Measurements from ENCODE around the gene FNTB.

The FNTB gene

GRCh38 chr14:64953310-64953654, 33.4 kb upstream of the FNTB start:
- DNase-seq = no peak

- no peak for DNase-seq
Measured at GRCh38 chr14:64953661-64954060, 33.0 kb upstream of the FNTB start.

GRCh38 chr14:64954491-64955240, 32.0 kb upstream of the FNTB start:
- DNase-seq = no peak

GRCh38 chr14:64955297-64955696, 31.4 kb upstream of the FNTB start:
- DNase-seq = no peak

- DNase-seq = no peak
Measured at GRCh38 chr14:64956697-64957406, 29.8 kb upstream of the FNTB start.

- no peak for DNase-seq
Measured at GRCh38 chr14:64958201-64958600, 28.5 kb upstream of the FNTB start.

- DNase-seq = no peak
Measured at GRCh38 chr14:64958743-64959142, 28.0 kb upstream of the FNTB start.

- DNase-seq = no peak
Measured at GRCh38 chr14:64960762-64961276, 25.9 kb upstream of the FNTB start.

GRCh38 chr14:64963611-64964010, 23.1 kb upstream of the FNTB start:
- no peak for DNase-seq

GRCh38 chr14:64965356-64966000, 21.2 kb upstream of the FNTB start:
- no peak for DNase-seq

- DNase-seq = no peak
Measured at GRCh38 chr14:64966976-64967375, 19.7 kb upstream of the FNTB start.

GRCh38 chr14:64968167-64968566, 18.5 kb upstream of the FNTB start:
- no peak for DNase-seq

GRCh38 chr14:64968651-64969050, 18.0 kb upstream of the FNTB start:
- no peak for DNase-seq

- DNase-seq = no peak
Measured at GRCh38 chr14:64970041-64970440, 16.7 kb upstream of the FNTB start.

- no peak for DNase-seq
Measured at GRCh38 chr14:64970776-64971477, 15.8 kb upstream of the FNTB start.

- no peak for DNase-seq
Measured at GRCh38 chr14:64971491-64971942, 15.2 kb upstream of the FNTB start.

GRCh38 chr14:64971943-64972791, 14.5 kb upstream of the FNTB start, which contains the start of gene RAB15:
Gene RAB15, minus strand, starts transcription at chr14:64972336. Its CDS starts 260 bp downstream, at chr14:64972076.
- no peak for DNase-seq

- DNase-seq = no peak
Measured at GRCh38 chr14:64973026-64973442, 13.7 kb upstream of the FNTB start.

- DNase-seq = no peak
Measured at GRCh38 chr14:64973826-64974225, 12.9 kb upstream of the FNTB start.

GRCh38 chr14:64974563-64974962, 12.1 kb upstream of the FNTB start:
- no peak for DNase-seq

- DNase-seq = no peak
Measured at GRCh38 chr14:64979336-64980074, 7.2 kb upstream of the FNTB start.
